Ectodermal cell (in vitro differentiated cells): ENCODE data around the gene ATXN3L.
"Not testable (repeated sequence)": the region's sequence is repeated elsewhere in the genome, so short reads cannot be mapped to it uniquely, and the experiment has no call there.

Experiments used
- H3K27ac ChIP-seq: 2 replicates; pipeline ENCODE4 v1.7.0; 2013; ENCODE audit warnings: mild to moderate bottlenecking, low read depth, low read length; ENCODE audit not compliant: insufficient read depth, poor library complexity, severe bottlenecking
- H3K27me3 ChIP-seq: 2 replicates; pipeline ENCODE4 v1.7.0; 2013; ENCODE audit warnings: mild to moderate bottlenecking, low read length; ENCODE audit not compliant: insufficient read depth, control insufficient read depth, poor library complexity, severe bottlenecking
- H3K36me3 ChIP-seq: one replicate; pipeline ENCODE4 v1.7.0; 2013; ENCODE audit warnings: low read length; ENCODE audit not compliant: control insufficient read depth, insufficient read depth
- H3K4me1 ChIP-seq: one replicate; pipeline ENCODE4 v1.7.0; 2013; ENCODE audit warnings: low read length; ENCODE audit not compliant: control insufficient read depth, insufficient read depth
- H3K4me3 ChIP-seq: 2 replicates; pipeline ENCODE4 v1.7.0; 2013; ENCODE audit warnings: low read depth, low read length, control low read depth; ENCODE audit not compliant: insufficient read depth
- H3K9me3 ChIP-seq: 2 replicates; pipeline ENCODE4 v1.7.0; 2013; ENCODE audit warnings: mild to moderate bottlenecking, low read length, moderate library complexity; ENCODE audit not compliant: control insufficient read depth
- WGBS, 2 experiments: methylation state at CpG; one replicate each; pipeline ENCODE4 v1.1.7; 2013; ENCODE audit warnings: missing lambda C conversion rate in 2 of 2; 5-methylcytosine and 5-hydroxymethylcytosine counted together

Gene ATXN3L

GRCh38 chrX:13311560-13311959 lies 8.3 kb downstream of the ATXN3L start:
- no peaks in the 10 kb centered on the region for H3K27me3 ChIP-seq

GRCh38 chrX:13309631-13310030 lies 10.2 kb downstream of the ATXN3L start:
- no peaks in the 10 kb centered on the region for H3K9me3 ChIP-seq
- no peaks in the 10 kb centered on the region for H3K27me3 ChIP-seq
- WGBS, 2 experiments = 96 to 100% methylated on average over 1 to 2 of the region's 3 CpGs
- H3K4me1 ChIP-seq = no peaks in the 10 kb centered on the region
- no peak overlapping the region for H3K4me3 ChIP-seq
- H3K27ac ChIP-seq = no peak overlapping the region
- no peaks in the 10 kb centered on the region for H3K36me3 ChIP-seq

More at GRCh38 chrX:13311560-13311959, 8.3 kb downstream of the ATXN3L start:
- Histone ChIP-seq H3K4me1 (no peaks in the 10 kb centered on the region), H3K9me3 (no peaks in the 10 kb centered on the region), H3K36me3 (no peaks in the 10 kb centered on the region), H3K4me3 (no peak overlapping the region), H3K27ac (no peak overlapping the region)
- 97 to 98% methylated on average over 4 to 6 of the region's 6 CpGs for WGBS, 2 experiments

GRCh38 chrX:13307041-13307440 lies 12.8 kb downstream of the ATXN3L start:
- no peak overlapping the region for H3K4me3 ChIP-seq
- WGBS, 2 experiments = 100% methylated on average over 1 of the region's 2 CpGs
- no peaks in the 10 kb centered on the region for H3K9me3 ChIP-seq
- no peaks in the 10 kb centered on the region for H3K4me1 ChIP-seq
- no peak overlapping the region for H3K27ac ChIP-seq
- H3K27me3 ChIP-seq = no peaks in the 10 kb centered on the region
- H3K36me3 ChIP-seq = no peaks in the 10 kb centered on the region

GRCh38 chrX:13305108-13305507 lies 14.7 kb downstream of the ATXN3L start:
- WGBS, 2 experiments = 91 to 94% methylated on average over 2 of the region's 2 CpGs
- no peaks in the 10 kb centered on the region for H3K4me1 ChIP-seq
- no peaks in the 10 kb centered on the region for H3K9me3 ChIP-seq
- no peaks in the 10 kb centered on the region for H3K36me3 ChIP-seq
- no peaks in the 10 kb centered on the region for H3K27me3 ChIP-seq
- no peak overlapping the region for H3K27ac ChIP-seq
- H3K4me3 ChIP-seq = no peak overlapping the region

- Histone ChIP-seq H3K9me3 (no peaks in the 10 kb centered on the region), H3K27me3 (no peaks in the 10 kb centered on the region), H3K4me1 (no peaks in the 10 kb centered on the region), H3K36me3 (no peaks in the 10 kb centered on the region), H3K4me3 (no peak overlapping the region), H3K27ac (no peak overlapping the region)
- WGBS, 2 experiments = 93 to 95% methylated on average over 3 of the region's 3 CpGs
These were observed 15.8 kb downstream of the ATXN3L start for GRCh38 chrX:13304052-13304451.

GRCh38 chrX:13303248-13303647 lies 16.6 kb downstream of the ATXN3L start:
- H3K4me3 ChIP-seq, H3K9me3 ChIP-seq, H3K4me1 ChIP-seq, H3K27me3 ChIP-seq, H3K27ac ChIP-seq, H3K36me3 ChIP-seq: not testable (repeated sequence)
- 89 to 94% methylated on average over 2 of the region's 2 CpGs for WGBS, 2 experiments

- H3K4me3 ChIP-seq = no peak overlapping the region
- H3K9me3 ChIP-seq = no peaks in the 10 kb centered on the region
- WGBS, 2 experiments = 87% methylated on average over 3 of the region's 4 CpGs; no CpG with 5 or more reads in 1 of the 2 experiments
- H3K4me1 ChIP-seq = no peaks in the 10 kb centered on the region
- no peaks in the 10 kb centered on the region for H3K36me3 ChIP-seq
- H3K27ac ChIP-seq = no peak overlapping the region
- H3K27me3 ChIP-seq = no peaks in the 10 kb centered on the region
These were observed 21.0 kb downstream of the ATXN3L start for GRCh38 chrX:13298836-13299235.

- H3K9me3 ChIP-seq = no peaks in the 10 kb centered on the region
- H3K4me1 ChIP-seq = no peaks in the 10 kb centered on the region
- no peak overlapping the region for H3K4me3 ChIP-seq
- no peaks in the 10 kb centered on the region for H3K36me3 ChIP-seq
- 95 to 100% methylated on average over 2 to 4 of the region's 5 CpGs for WGBS, 2 experiments
- no peaks in the 10 kb centered on the region for H3K27me3 ChIP-seq
- H3K27ac ChIP-seq = no peak overlapping the region
These were observed 24.0 kb downstream of the ATXN3L start for GRCh38 chrX:13295841-13296240.

- no peak overlapping the region for H3K4me3 ChIP-seq
- WGBS, 2 experiments = 73 to 75% methylated on average over 5 to 6 of the region's 6 CpGs
- H3K27ac ChIP-seq = no peak overlapping the region
- H3K27me3 ChIP-seq = no peaks in the 10 kb centered on the region
- H3K9me3 ChIP-seq = no peaks in the 10 kb centered on the region
- no peaks in the 10 kb centered on the region for H3K36me3 ChIP-seq
- H3K4me1 ChIP-seq = no peaks in the 10 kb centered on the region
These were observed 26.2 kb downstream of the ATXN3L start for GRCh38 chrX:13293700-13294099.

- no peaks in the 10 kb centered on the region for H3K9me3 ChIP-seq
- H3K4me1 ChIP-seq = no peaks in the 10 kb centered on the region
- no peaks in the 10 kb centered on the region for H3K36me3 ChIP-seq
- H3K27ac ChIP-seq = no peak overlapping the region
- H3K4me3 ChIP-seq = no peak overlapping the region
- 96 to 97% methylated on average over 31 to 32 of the region's 32 CpGs for WGBS, 2 experiments
- no peaks in the 10 kb centered on the region for H3K27me3 ChIP-seq
These were observed 28.8 kb downstream of the ATXN3L start for GRCh38 chrX:13290891-13291614.
